Tibial artery (tissue), 4 donors: ENCODE results near the gene SMYD4.

ENCODE experiments used
- DNase-seq, 2 donors: peaks; one replicate each; pipeline ENCODE4 v3.0.0-alpha.2; 2019
- H3K27ac ChIP-seq, 2 donors: fragments of 200-600 bp; sonication (generic) in 1 of 2; 1 replicate in 1 of 2; 2 replicates in 1 of 2; pipeline ENCODE4 v1.5.1; 2018 to 2019; ENCODE audit warnings: mild to moderate bottlenecking in 1 of 2
- H3K27me3 ChIP-seq, 2 donors: fragments of 200-600 bp; sonication (generic) in 1 of 2; one replicate each; pipeline versions ENCODE4 v1.5.1 to v1.6.0; 2016 to 2019
- H3K36me3 ChIP-seq, 3 donors: fragments of 200-600 bp; sonication (generic) in 2 of 3; one replicate each; pipeline ENCODE4 v1.5.1; 2016 to 2019; ENCODE audit warnings: mild to moderate bottlenecking in 2 of 3
- H3K4me1 ChIP-seq, 4 donors: fragments of 200-600 bp; sonication (generic) in 2 of 4; 1 replicate in 3 of 4; 2 replicates in 1 of 4; pipeline ENCODE4 v1.5.1; 2016 to 2019
- H3K4me3 ChIP-seq, 2 donors: fragments of 200-600 bp; sonication (generic) in 1 of 2; 1 replicate in 1 of 2; 2 replicates in 1 of 2; pipeline ENCODE4 v1.5.1; 2018 to 2019; ENCODE audit warnings: mild to moderate bottlenecking in 2 of 2
- H3K9me3 ChIP-seq, 3 donors: fragments of 200-600 bp; sonication (generic) in 1 of 3; one replicate each; pipeline ENCODE4 v1.5.1; 2016 to 2019
- intact Hi-C: fragments of 100-400 bp; cut with DNase I; formaldehyde crosslinking; loops from one replicate; pipeline ENCODE4 v1.15.0; 2023; ENCODE audit warnings: low total_unique reads
- TF ChIP-seq, protein P1 (sequence below), 2 experiments: fragments of 200-600 bp in 1 of 2; fragments of 450-650 bp in 1 of 2; IDR thresholded peaks; one replicate each; pipeline ENCODE4 v1.5.1; 2017 to 2019; ENCODE audit warnings: antibody characterized with exemption in 2 of 2, mild to moderate bottlenecking in 1 of 2, moderate library complexity in 1 of 2

SMYD4 gene, protein sequence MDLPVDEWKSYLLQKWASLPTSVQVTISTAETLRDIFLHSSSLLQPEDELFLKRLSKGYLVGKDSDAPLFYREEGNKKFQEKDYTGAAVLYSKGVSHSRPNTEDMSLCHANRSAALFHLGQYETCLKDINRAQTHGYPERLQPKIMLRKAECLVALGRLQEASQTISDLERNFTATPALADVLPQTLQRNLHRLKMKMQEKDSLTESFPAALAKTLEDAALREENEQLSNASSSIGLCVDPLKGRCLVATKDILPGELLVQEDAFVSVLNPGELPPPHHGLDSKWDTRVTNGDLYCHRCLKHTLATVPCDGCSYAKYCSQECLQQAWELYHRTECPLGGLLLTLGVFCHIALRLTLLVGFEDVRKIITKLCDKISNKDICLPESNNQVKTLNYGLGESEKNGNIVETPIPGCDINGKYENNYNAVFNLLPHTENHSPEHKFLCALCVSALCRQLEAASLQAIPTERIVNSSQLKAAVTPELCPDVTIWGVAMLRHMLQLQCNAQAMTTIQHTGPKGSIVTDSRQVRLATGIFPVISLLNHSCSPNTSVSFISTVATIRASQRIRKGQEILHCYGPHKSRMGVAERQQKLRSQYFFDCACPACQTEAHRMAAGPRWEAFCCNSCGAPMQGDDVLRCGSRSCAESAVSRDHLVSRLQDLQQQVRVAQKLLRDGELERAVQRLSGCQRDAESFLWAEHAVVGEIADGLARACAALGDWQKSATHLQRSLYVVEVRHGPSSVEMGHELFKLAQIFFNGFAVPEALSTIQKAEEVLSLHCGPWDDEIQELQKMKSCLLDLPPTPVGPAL

GRCh38 chr17:1829592-1830257 lies at the start of gene SMYD4, which contains the start of gene RPA1:
TSS of gene SMYD4 (minus strand) at chr17:1829902. CDS start at chr17:1827994, 1,908 bp downstream.
TSS of gene RPA1 (plus strand) at chr17:1830005. CDS start at chr17:1830094, 89 bp downstream.
- Histone ChIP-seq H3K9me3 (no peaks in the 10 kb centered on the region), H3K36me3 (peaks cover 0 to 34% (median 12%) of the 10 kb centered on the region in 3 donors), H3K27ac (peak within 1 kb of the TSS; percentile 81 to 93), H3K27me3 (no peaks in the 10 kb centered on the region), H3K4me3 (peak within 1 kb of the TSS; percentile 71 to 74), H3K4me1 (peaks cover 0 to 32% (median 16%) of the 10 kb centered on the region in 4 donors)
- DNase-seq, result peak; percentile 82 to 93
- TF ChIP-seq, protein P1, sequence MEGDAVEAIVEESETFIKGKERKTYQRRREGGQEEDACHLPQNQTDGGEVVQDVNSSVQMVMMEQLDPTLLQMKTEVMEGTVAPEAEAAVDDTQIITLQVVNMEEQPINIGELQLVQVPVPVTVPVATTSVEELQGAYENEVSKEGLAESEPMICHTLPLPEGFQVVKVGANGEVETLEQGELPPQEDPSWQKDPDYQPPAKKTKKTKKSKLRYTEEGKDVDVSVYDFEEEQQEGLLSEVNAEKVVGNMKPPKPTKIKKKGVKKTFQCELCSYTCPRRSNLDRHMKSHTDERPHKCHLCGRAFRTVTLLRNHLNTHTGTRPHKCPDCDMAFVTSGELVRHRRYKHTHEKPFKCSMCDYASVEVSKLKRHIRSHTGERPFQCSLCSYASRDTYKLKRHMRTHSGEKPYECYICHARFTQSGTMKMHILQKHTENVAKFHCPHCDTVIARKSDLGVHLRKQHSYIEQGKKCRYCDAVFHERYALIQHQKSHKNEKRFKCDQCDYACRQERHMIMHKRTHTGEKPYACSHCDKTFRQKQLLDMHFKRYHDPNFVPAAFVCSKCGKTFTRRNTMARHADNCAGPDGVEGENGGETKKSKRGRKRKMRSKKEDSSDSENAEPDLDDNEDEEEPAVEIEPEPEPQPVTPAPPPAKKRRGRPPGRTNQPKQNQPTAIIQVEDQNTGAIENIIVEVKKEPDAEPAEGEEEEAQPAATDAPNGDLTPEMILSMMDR (IDR thresholded peaks at IDR 0.05), result peak in 1 of 2 experiments; percentile 17
- intact Hi-C loops, result loop anchor here (10.0 kb wide), 1 partner anchor 105 kb away; the partner anchor contains the start of gene WDR81

DNA sequence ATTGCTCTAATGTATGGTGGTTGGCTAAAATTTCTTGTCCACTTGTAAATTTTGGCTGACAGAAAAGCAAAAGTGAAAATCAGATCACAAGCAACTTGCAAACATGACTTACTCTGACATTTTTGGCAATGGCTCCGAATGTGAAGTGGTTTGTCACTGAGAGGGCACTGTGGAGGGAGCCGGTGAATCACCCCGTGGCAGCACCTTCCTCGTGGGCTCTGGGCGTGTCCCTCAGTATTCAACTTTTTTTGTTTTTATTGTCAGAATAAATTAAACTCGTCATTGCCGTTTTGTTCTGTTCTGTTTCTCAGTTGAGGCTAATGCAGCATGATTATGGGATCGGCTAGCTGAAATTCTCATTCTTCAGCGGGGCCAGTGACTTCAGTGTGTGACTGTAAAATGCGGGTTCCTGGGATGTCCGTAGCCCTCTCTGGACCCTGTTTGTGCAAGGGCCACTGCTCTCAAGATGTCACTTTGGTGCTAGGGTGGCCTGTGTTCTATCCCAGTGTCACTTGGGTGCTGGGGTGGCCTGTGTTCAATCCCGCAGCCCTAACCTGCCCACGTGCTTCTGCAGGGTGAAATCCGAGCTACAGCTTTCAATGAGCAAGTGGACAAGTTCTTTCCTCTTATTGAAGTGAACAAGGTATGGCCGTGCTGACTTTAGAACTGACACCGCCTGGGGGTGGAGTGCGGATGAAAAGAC lies 48.9 kb upstream of the SMYD4 start:
- Histone ChIP-seq H3K4me1 (no peaks in the 10 kb centered on the region), H3K4me3 (no peak overlapping the region), H3K9me3 (no peaks in the 10 kb centered on the region), H3K36me3 (peaks cover 63 to 99% (median 92%) of the 10 kb centered on the region in 3 donors), H3K27me3 (no peaks in the 10 kb centered on the region), H3K27ac (no peak overlapping the region)
- intact Hi-C loops, result no loop called here
- no peak for DNase-seq
- TF ChIP-seq, protein P1 (IDR thresholded peaks at IDR 0.05), result no peak

- no peak overlapping the region for H3K27ac ChIP-seq
- no peak for DNase-seq
- H3K27me3 ChIP-seq, result no peaks in the 10 kb centered on the region
- intact Hi-C loops, result no loop called here
- H3K36me3 ChIP-seq, result peaks cover 66 to 99% (median 68%) of the 10 kb centered on the region in 3 donors
- H3K4me3 ChIP-seq, result no peak overlapping the region
- no peaks in the 10 kb centered on the region for H3K4me1 ChIP-seq
- H3K9me3 ChIP-seq, result no peaks in the 10 kb centered on the region
- TF ChIP-seq, protein P1 (IDR thresholded peaks at IDR 0.05), result no peak
These were observed 45.9 kb upstream of the SMYD4 start for GRCh38 chr17:1875597-1875996.

DNA sequence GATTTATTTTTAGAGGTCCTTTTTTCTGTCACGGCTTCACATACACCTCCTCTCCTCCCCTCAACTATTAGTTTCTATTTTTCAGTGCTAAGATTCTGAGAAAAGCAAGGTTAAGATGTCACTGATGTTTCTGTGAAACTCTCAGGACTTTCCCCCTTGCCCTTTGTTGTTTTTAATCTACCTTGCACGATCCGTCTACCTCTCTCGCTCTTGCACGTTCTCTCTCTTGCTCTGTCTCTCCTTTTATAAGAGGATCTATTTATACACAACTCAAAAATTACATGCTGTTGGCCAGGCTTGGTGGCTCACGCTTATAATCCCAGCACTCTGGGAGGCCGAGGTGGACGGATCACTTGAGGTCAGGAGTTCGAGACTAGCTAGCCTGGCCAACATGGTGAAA lies 43.7 kb upstream of the SMYD4 start:
- TF ChIP-seq, protein P1 (IDR thresholded peaks at IDR 0.05), result no peak
- intact Hi-C loops, result no loop called here
- no peak overlapping the region for H3K4me3 ChIP-seq
- H3K27ac ChIP-seq, result no peak overlapping the region
- DNase-seq, result no peak
- H3K4me1 ChIP-seq, result no peaks in the 10 kb centered on the region
- no peaks in the 10 kb centered on the region for H3K9me3 ChIP-seq
- H3K27me3 ChIP-seq, result no peaks in the 10 kb centered on the region
- H3K36me3 ChIP-seq, result peaks cover 45 to 84% (median 47%) of the 10 kb centered on the region in 3 donors

GRCh38 chr17:1872976-1873375 lies 43.3 kb upstream of the SMYD4 start:
- Histone ChIP-seq H3K27ac (no peak overlapping the region), H3K9me3 (no peaks in the 10 kb centered on the region), H3K4me1 (no peaks in the 10 kb centered on the region), H3K36me3 (peaks cover 40 to 84% (median 42%) of the 10 kb centered on the region in 3 donors), H3K27me3 (no peaks in the 10 kb centered on the region), H3K4me3 (no peak overlapping the region)
- no peak for DNase-seq
- intact Hi-C loops, result no loop called here
- TF ChIP-seq, protein P1 (IDR thresholded peaks at IDR 0.05), result no peak
